CD14-positive monocyte (primary cell): ENCODE measurements around the gene AMBRA1. TPM values are rescaled to one million over a fixed set of nuclear protein-coding genes. Genes with fewer than 3 reads are reported as not detected.

Source experiments
- DNase-seq, 3 donors: peaks; one replicate each; pipeline ENCODE4 v3.0.0-alpha.2; 2011 to 2022
- H2AFZ ChIP-seq: 2 replicates; pipeline ENCODE4 v1.6.0; 2012; ENCODE audit warnings: mild to moderate bottlenecking, low read depth, low read length, inconsistent platforms; ENCODE audit not compliant: insufficient read depth, poor library complexity, severe bottlenecking
- H3K27ac ChIP-seq, 2 donors: 1 replicate in 1 of 2; 2 replicates in 1 of 2; pipeline ENCODE4 v1.5.1; 2012 to 2013; ENCODE audit warnings: low read length in 2 of 2, control low read depth in 1 of 2, inconsistent platforms in 1 of 2, low read depth in 1 of 2, mild to moderate bottlenecking in 1 of 2
- H3K27me3 ChIP-seq, 2 donors: one replicate each; pipeline versions ENCODE4 v1.6.0 to v1.6.1; 2011 to 2013; ENCODE audit warnings: low read length in 2 of 2; ENCODE audit not compliant: control insufficient read depth in 2 of 2, insufficient read depth in 2 of 2
- H3K36me3 ChIP-seq, 2 donors: replicated peaks in 1 of 2; 1 replicate in 1 of 2; 2 replicates in 1 of 2; pipeline versions ENCODE4 v1.5.1 to v1.6.1; 2012 to 2013; ENCODE audit warnings: low read length in 2 of 2, control low read depth in 1 of 2, inconsistent platforms in 1 of 2, mild to moderate bottlenecking in 1 of 2; ENCODE audit not compliant: insufficient read depth in 2 of 2, control insufficient read depth in 1 of 2
- H3K4me1 ChIP-seq, 2 donors: 1 replicate in 1 of 2; 2 replicates in 1 of 2; pipeline versions ENCODE4 v1.5.1 to v1.6.1; 2012 to 2013; ENCODE audit warnings: low read length in 2 of 2, control low read depth in 1 of 2, inconsistent platforms in 1 of 2, mild to moderate bottlenecking in 1 of 2, moderate library complexity in 1 of 2; ENCODE audit not compliant: insufficient read depth in 2 of 2, control insufficient read depth in 1 of 2
- H3K4me2 ChIP-seq: replicated peaks from 2 replicates; pipeline ENCODE3; 2012; ENCODE audit warnings: low read length, moderate library complexity, mild to moderate bottlenecking; ENCODE audit not compliant: poor library complexity, severe bottlenecking; ENCODE audit errors: extremely low read depth
- H3K4me3 ChIP-seq, 3 experiments: fragments of 200-600 bp in 1 of 3; sonication (generic) in 1 of 3; replicated peaks in 1 of 3; 1 replicate in 2 of 3; 2 replicates in 1 of 3; pipeline ENCODE4 v1.5.1; 2011 to 2013; ENCODE audit warnings: low read length in 3 of 3, mild to moderate bottlenecking in 3 of 3, control low read depth in 2 of 3, low read depth in 2 of 3, inconsistent platforms in 1 of 3, moderate library complexity in 1 of 3
- H3K79me2 ChIP-seq: 2 replicates; pipeline ENCODE4 v1.6.0; 2012; ENCODE audit warnings: mild to moderate bottlenecking, control low read depth, inconsistent platforms, low read length, moderate library complexity; ENCODE audit not compliant: insufficient read depth
- H3K9ac ChIP-seq: 2 replicates; pipeline ENCODE4 v1.6.0; 2017; ENCODE audit warnings: low read length, mild to moderate bottlenecking; ENCODE audit not compliant: insufficient read depth, poor library complexity, severe bottlenecking
- H3K9me3 ChIP-seq, 2 donors: replicated peaks in 1 of 2; 1 replicate in 1 of 2; 2 replicates in 1 of 2; pipeline versions ENCODE4 v1.5.1 to v1.6.1; 2012 to 2013; ENCODE audit warnings: low read length in 2 of 2, control low read depth in 1 of 2; ENCODE audit not compliant: control insufficient read depth in 1 of 2, insufficient read depth in 1 of 2
- H4K20me1 ChIP-seq: 2 replicates; pipeline ENCODE4 v1.6.0; 2012; ENCODE audit warnings: mild to moderate bottlenecking, low read length, control low read depth, moderate library complexity; ENCODE audit not compliant: insufficient read depth
- H3K27ac Mint-ChIP-seq, 7 donors: one replicate each; pipeline ENCODE4 v1.8.0; 2020; ENCODE audit warnings: mild to moderate bottlenecking in 7 of 7, mixed read lengths in 7 of 7, moderate library complexity in 6 of 7, inconsistent platforms in 2 of 7
- H3K27me3 Mint-ChIP-seq, 3 donors: one replicate each; pipeline ENCODE4 v1.8.0; 2021 to 2022; ENCODE audit warnings: low read depth in 3 of 3, mild to moderate bottlenecking in 3 of 3, mixed read lengths in 3 of 3, moderate library complexity in 3 of 3, inconsistent platforms in 1 of 3
- H3K36me3 Mint-ChIP-seq, 2 donors: one replicate each; pipeline ENCODE4 v1.8.0; 2020; ENCODE audit warnings: mixed read lengths in 2 of 2, inconsistent platforms in 1 of 2, mild to moderate bottlenecking in 1 of 2
- H3K4me1 Mint-ChIP-seq: one replicate; pipeline ENCODE4 v1.8.0; 2020; ENCODE audit warnings: mild to moderate bottlenecking, mixed read lengths
- H3K4me3 Mint-ChIP-seq, 2 donors: one replicate each; pipeline ENCODE4 v1.8.0; 2020; ENCODE audit warnings: mild to moderate bottlenecking in 2 of 2, mixed read lengths in 2 of 2, moderate library complexity in 1 of 2
- H3K9me3 Mint-ChIP-seq, 7 donors: one replicate each; pipeline ENCODE4 v1.8.0; 2020 to 2022; ENCODE audit warnings: mixed read lengths in 7 of 7, mild to moderate bottlenecking in 6 of 7, moderate library complexity in 6 of 7, inconsistent platforms in 2 of 7
- CTCF ChIP-seq: fragments of 200-600 bp; IDR thresholded peaks from one replicate; pipeline ENCODE4 v1.8.0; 2022; ENCODE audit warnings: antibody characterized with exemption, mild to moderate bottlenecking
- WGBS: methylation state at CpG from one replicate; pipeline ENCODE4 v1.1.5; 2013; ENCODE audit warnings: missing lambda C conversion rate; ENCODE audit not compliant: insufficient coverage; 5-methylcytosine and 5-hydroxymethylcytosine counted together
- intact Hi-C, 2 donors: fragments of 100-400 bp; cut with micrococcal nuclease; formaldehyde crosslinking; loops; one replicate each; pipeline versions ENCODE4 v1.15.0 to v1.15.1; 2023
- polyA plus RNA-seq, 3 donors: library from polyadenylated mRNA; depleted of rRNA in 1 of 3; unstranded in 2 of 3; stranded (reverse) in 1 of 3; fragments of 300-500 nt in 2 of 3; fragments of >200 nt in 1 of 3; fragmentation: Illumina TruSeq in 2 of 3; gene quantifications; 1 replicate in 2 of 3; 2 replicates in 1 of 3; pipeline ENCODE4 v1.2.3, GENCODE V29; 2012 to 2021

Gene AMBRA1
- polyA plus RNA-seq, 3 donors, result 2.1 to 6.1 (median 3.8) TPM

DNA sequence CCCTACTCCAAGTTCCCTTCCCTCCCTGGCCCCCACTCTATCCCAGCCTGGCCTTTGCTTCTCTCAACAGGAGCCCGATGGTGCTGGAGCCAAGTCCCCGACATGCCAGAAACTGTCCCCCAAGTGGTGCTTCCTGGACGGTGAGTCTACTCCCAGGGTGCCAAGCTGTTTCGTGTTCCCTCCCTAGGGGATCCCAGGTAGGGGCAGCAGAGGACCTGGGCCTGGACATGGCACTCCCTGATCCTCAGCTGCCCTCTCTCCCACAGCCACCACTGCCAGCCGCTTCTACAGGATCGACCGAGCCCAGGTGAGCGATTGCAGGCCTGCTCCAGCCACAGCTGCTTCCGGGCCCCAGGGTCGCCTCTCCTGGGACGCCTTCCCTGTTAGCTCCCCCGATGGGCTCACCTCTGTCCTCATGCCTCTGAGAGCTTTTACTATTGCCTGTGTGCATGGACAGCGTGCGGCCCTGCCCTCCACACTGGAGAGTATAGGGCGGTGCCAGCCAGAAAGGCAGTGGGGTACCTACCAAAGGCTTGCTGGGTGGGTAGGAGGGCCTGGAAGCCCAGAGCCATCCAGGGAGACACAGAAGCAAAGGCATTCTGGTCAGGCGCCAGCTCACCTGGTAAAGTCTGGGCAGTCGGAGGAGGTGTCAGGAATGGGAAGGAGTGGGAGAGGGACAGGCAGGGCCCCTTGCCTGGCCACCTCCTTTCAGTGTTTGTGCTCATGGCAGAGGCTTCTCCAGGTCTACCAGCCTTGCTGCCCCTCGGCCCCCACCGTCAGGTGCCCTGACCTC lies 217.4 kb downstream of the AMBRA1 start:
- H3K27ac ChIP-seq, result no peak overlapping the region
- TF ChIP-seq CTCF, result no peak
- no peak overlapping the region for H3K4me3 ChIP-seq
- H3K4me2 ChIP-seq, result no peak overlapping the region
- H3K36me3 ChIP-seq, result peaks cover 72% of the 10 kb centered on the region in 2 donors
- WGBS, result 96% methylated on average over 16 of the region's 19 CpGs
- no peak overlapping the region for H2AFZ ChIP-seq
- no peak for DNase-seq
- peaks cover 98% of the 10 kb centered on the region for H4K20me1 ChIP-seq
- H3K9me3 Mint-ChIP-seq, result peaks cover 0 to 7% (median 0%) of the 10 kb centered on the region in 7 donors
- intact Hi-C loops, result no loop called here
- H3K4me1 ChIP-seq, result peaks cover 27 to 45% of the 10 kb centered on the region in 2 donors
- H3K27me3 Mint-ChIP-seq, result peaks cover 1 to 18% (median 9%) of the 10 kb centered on the region in 3 donors
- peaks cover 31% of the 10 kb centered on the region for H3K4me1 Mint-ChIP-seq
- H3K9ac ChIP-seq, result no peak overlapping the region
- H3K4me3 Mint-ChIP-seq, result no peak overlapping the region
- H3K27ac Mint-ChIP-seq, result peak overlapping the region in 2 of 7 donors; percentile 41 to 50
- H3K9me3 ChIP-seq, result no peaks in the 10 kb centered on the region
- H3K79me2 ChIP-seq, result peaks cover 15% of the 10 kb centered on the region
- peaks cover 0 to 5% of the 10 kb centered on the region in 2 donors for H3K27me3 ChIP-seq
- peaks cover 55 to 70% of the 10 kb centered on the region in 2 donors for H3K36me3 Mint-ChIP-seq

DNA sequence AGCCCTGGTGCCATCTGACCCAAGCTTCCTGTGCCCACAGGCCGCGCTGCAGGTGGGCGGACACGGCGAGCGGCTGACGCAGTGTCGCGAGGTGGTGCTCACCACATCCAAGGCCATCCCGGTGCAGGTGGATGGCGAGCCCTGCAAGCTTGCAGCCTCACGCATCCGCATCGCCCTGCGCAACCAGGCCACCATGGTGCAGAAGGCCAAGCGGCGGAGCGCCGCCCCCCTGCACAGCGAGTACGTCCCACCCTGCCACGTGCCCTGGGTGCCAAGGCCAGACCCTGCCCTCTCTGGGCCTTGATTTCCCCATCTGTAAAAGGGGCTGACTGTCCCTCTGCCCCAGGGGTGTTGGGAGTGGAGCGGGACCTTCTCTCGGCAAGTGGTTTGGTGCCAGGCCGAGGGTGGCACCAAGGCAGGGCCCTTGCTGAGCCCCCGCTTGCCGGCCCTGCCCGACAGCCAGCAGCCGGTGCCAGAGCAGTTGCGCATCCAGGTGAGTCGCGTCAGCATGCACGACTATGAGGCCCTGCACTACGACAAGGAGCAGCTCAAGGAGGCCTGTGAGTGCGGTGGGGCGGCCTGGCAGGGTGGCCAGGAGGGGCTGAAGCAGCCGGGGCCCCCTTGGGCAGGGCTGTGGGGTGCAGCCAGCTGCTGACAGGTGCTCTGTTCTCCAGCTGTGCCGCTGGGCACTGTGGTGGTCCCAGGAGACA lies 218.3 kb downstream of the AMBRA1 start:
- H3K9me3 Mint-ChIP-seq, result peaks cover 0 to 7% (median 0%) of the 10 kb centered on the region in 7 donors

More for the DNA sequence above, 218.3 kb downstream of the AMBRA1 start:
- peaks cover 31% of the 10 kb centered on the region for H3K4me1 Mint-ChIP-seq
- Histone ChIP-seq H3K9me3 (no peaks in the 10 kb centered on the region), H4K20me1 (peaks cover 100% of the 10 kb centered on the region), H3K4me1 (peaks cover 24 to 38% of the 10 kb centered on the region in 2 donors), H2AFZ (no peak overlapping the region), H3K27me3 (no peaks in the 10 kb centered on the region), H3K36me3 (peaks cover 81% of the 10 kb centered on the region in 2 donors), H3K4me2 (no peak overlapping the region), H3K27ac (no peak overlapping the region), H3K9ac (no peak overlapping the region), H3K79me2 (peaks cover 21% of the 10 kb centered on the region), H3K4me3 (no peak overlapping the region)
- peaks cover 59 to 79% of the 10 kb centered on the region in 2 donors for H3K36me3 Mint-ChIP-seq
- H3K27ac Mint-ChIP-seq, result peak overlapping the region in 2 of 7 donors; percentile 57 to 74
- intact Hi-C loops, result no loop called here
- no peak overlapping the region for H3K4me3 Mint-ChIP-seq
- DNase-seq, result no peak
- H3K27me3 Mint-ChIP-seq, result peaks cover 1 to 9% (median 5%) of the 10 kb centered on the region in 3 donors
- 96% methylated on average over 21 of the region's 38 CpGs for WGBS
- no peak for TF ChIP-seq CTCF
